Stimulated activated CD4-positive, alpha-beta T cell treated with anti-CD3 and anti-CD28 coated beads, Interleukin-2, amount 100 ng/mL, for 48 hours (primary cell): ENCODE measurements around the gene IDE.
"Not testable (repeated sequence)": the region's sequence is repeated elsewhere in the genome, so short reads cannot be mapped to it uniquely, and the experiment has no call there.

Experiments used
- DNase-seq, 2 donors: peaks; one replicate each; pipeline ENCODE4 v3.0.0-alpha.2; 2020

IDE gene

GRCh38 chr10:92483539-92483938 is 90.4 kb downstream of the IDE start:
- DNase-seq = no peak

- DNase-seq = no peak
Observed at GRCh38 chr10:92480413-92480812, 93.5 kb downstream of the IDE start.

- DNase-seq = no peak
Observed at GRCh38 chr10:92479547-92479946, 94.3 kb downstream of the IDE start.

- no peak for DNase-seq
Observed at GRCh38 chr10:92478536-92478935, 95.4 kb downstream of the IDE start.

- no peak for DNase-seq
Observed at GRCh38 chr10:92475357-92475868, 98.5 kb downstream of the IDE start.

- no peak for DNase-seq
Observed at GRCh38 chr10:92470026-92470425, 103.9 kb downstream of the IDE start.

GRCh38 chr10:92464364-92464763 is 109.5 kb downstream of the IDE start:
- no peak for DNase-seq

- DNase-seq = no peak
Observed at GRCh38 chr10:92463582-92463981, 110.3 kb downstream of the IDE start.

GRCh38 chr10:92454955-92455354 is 118.9 kb downstream of the IDE start:
- DNase-seq = not testable (repeated sequence)

- DNase-seq = no peak
Observed at GRCh38 chr10:92452313-92452712, 121.6 kb downstream of the IDE start.

GRCh38 chr10:92451431-92451830 is 122.5 kb downstream of the IDE start:
- DNase-seq = no peak

- DNase-seq = no peak
Observed at GRCh38 chr10:92450896-92451295, 123.0 kb downstream of the IDE start.

GRCh38 chr10:92440578-92440977 is 133.3 kb downstream of the IDE start:
- no peak for DNase-seq

- no peak for DNase-seq
Observed at GRCh38 chr10:92438220-92438619, 135.7 kb downstream of the IDE start.

- DNase-seq = no peak
Observed at GRCh38 chr10:92436611-92437010, 137.3 kb downstream of the IDE start.

GRCh38 chr10:92436065-92436464 is 137.8 kb downstream of the IDE start:
- DNase-seq = not testable (repeated sequence)

GRCh38 chr10:92434385-92434784 is 139.5 kb downstream of the IDE start:
- no peak for DNase-seq

- no peak for DNase-seq
Observed at GRCh38 chr10:92432596-92432995, 141.3 kb downstream of the IDE start.

- no peak for DNase-seq
Observed at GRCh38 chr10:92430103-92430502, 143.8 kb downstream of the IDE start.

- no peak for DNase-seq
Observed at GRCh38 chr10:92421550-92421949, 152.3 kb downstream of the IDE start.

GRCh38 chr10:92420546-92421275 is 153.2 kb downstream of the IDE start:
- no peak for DNase-seq

- DNase-seq = no peak
Observed at GRCh38 chr10:92419740-92420545, 153.9 kb downstream of the IDE start.

GRCh38 chr10:92418891-92419290 is 155.0 kb downstream of the IDE start:
- no peak for DNase-seq

- DNase-seq = no peak
Observed at GRCh38 chr10:92418221-92418620, 155.7 kb downstream of the IDE start.
